H1 (cell line): ENCODE measurements around the gene KLF13. TPM values are rescaled to one million over a fixed set of nuclear protein-coding genes. Genes with fewer than 3 reads are reported as not detected.

ENCODE experiments used
- CTCF ChIA-PET: fragments of 300-600 bp; sonication (Branson Sonifier 250); formaldehyde crosslinking; loops from one replicate; lab custom pipeline; 2021; ENCODE audit not compliant: partially characterized antibody; lab: Charles Lee
- POLR2A ChIA-PET: fragments of 300-600 bp; sonication (Branson Sonifier 250); formaldehyde crosslinking; loops from one replicate; lab custom pipeline; 2021; ENCODE audit warnings: inconsistent platforms; ENCODE audit not compliant: partially characterized antibody; lab: Charles Lee
- DNase-seq, 2 experiments: peaks; one replicate each; pipeline versions ENCODE4 v3.0.0 to v3.0.0-alpha.2; 2010 to 2022; ENCODE audit warnings: low spot score in 2 of 2, low read depth in 1 of 2, mixed read lengths in 1 of 2
- FAIRE-seq: peaks from 2 replicates; lab custom pipeline; 2011; peaks lifted over from hg19 to GRCh38; lab: Jason Lieb, UNC
- H2AFZ ChIP-seq: 2 replicates; pipeline ENCODE4 v1.8.1; 2012; ENCODE audit warnings: low read length, inconsistent platforms
- H2AK5ac ChIP-seq: 2 replicates; pipeline ENCODE4 v1.6.1; 2013; ENCODE audit warnings: low read depth, low read length
- H2BK120ac ChIP-seq: replicated peaks from 2 replicates; pipeline ENCODE3; 2013; ENCODE audit warnings: low read depth, low read length, inconsistent platforms
- H2BK12ac ChIP-seq: 2 replicates; pipeline ENCODE4 v1.6.1; 2013; ENCODE audit warnings: low read depth, low read length
- H2BK15ac ChIP-seq: 2 replicates; pipeline ENCODE4 v1.6.1; 2013; ENCODE audit warnings: low read length
- H2BK20ac ChIP-seq: 2 replicates; pipeline ENCODE4 v1.6.1; 2013; ENCODE audit warnings: low read length
- H2BK5ac ChIP-seq: 2 replicates; pipeline ENCODE4 v1.6.1; 2013; ENCODE audit warnings: low read depth, low read length
- H3K14ac ChIP-seq: 2 replicates; pipeline ENCODE4 v1.6.1; 2013; ENCODE audit warnings: inconsistent platforms; ENCODE audit not compliant: insufficient read length
- H3K18ac ChIP-seq: 2 replicates; pipeline ENCODE4 v1.6.1; 2013; ENCODE audit warnings: low read length; ENCODE audit errors: extremely low read depth
- H3K23ac ChIP-seq: 2 replicates; pipeline ENCODE4 v1.6.1; 2013; ENCODE audit warnings: inconsistent platforms; ENCODE audit not compliant: insufficient read length
- H3K23me2 ChIP-seq: 2 replicates; pipeline ENCODE4 v1.6.1; 2013; ENCODE audit warnings: low read depth, low read length
- H3K27ac ChIP-seq: 2 replicates; pipeline ENCODE4 v1.6.1; 2011; ENCODE audit warnings: low read depth, low read length, inconsistent platforms
- H3K27me3 ChIP-seq, 4 experiments: replicated peaks in 1 of 4; 1 replicate in 1 of 4; 2 replicates in 3 of 4; pipeline versions ENCODE4 v1.6.1 to v1.8.1; 2011 to 2013; ENCODE audit warnings: low read length in 3 of 4, mild to moderate bottlenecking in 3 of 4, inconsistent platforms in 2 of 4, mixed read lengths in 2 of 4, moderate library complexity in 1 of 4; ENCODE audit not compliant: control insufficient read depth in 3 of 4, insufficient read depth in 3 of 4; ENCODE audit errors: extremely low read depth in 1 of 4
- H3K36me3 ChIP-seq, 4 experiments: 2 replicates each; pipeline versions ENCODE4 v1.6.1 to v1.8.1; 2011 to 2013; ENCODE audit warnings: mild to moderate bottlenecking in 4 of 4, low read length in 3 of 4, moderate library complexity in 2 of 4, control low read depth in 1 of 4, inconsistent platforms in 1 of 4; ENCODE audit not compliant: insufficient read depth in 4 of 4, control insufficient read depth in 2 of 4
- H3K4ac ChIP-seq: replicated peaks from 2 replicates; pipeline ENCODE3; 2013; ENCODE audit warnings: low read length, low read depth, mixed read lengths, inconsistent platforms; ENCODE audit not compliant: insufficient read length
- H3K4me1 ChIP-seq, 4 experiments: replicated peaks in 1 of 4; 1 replicate in 1 of 4; 2 replicates in 3 of 4; pipeline versions ENCODE4 v1.6.1 to v1.8.1; 2011 to 2013; ENCODE audit warnings: low read length in 3 of 4, inconsistent platforms in 2 of 4, mixed read lengths in 1 of 4; ENCODE audit not compliant: insufficient read depth in 4 of 4, control insufficient read depth in 3 of 4
- H3K4me2 ChIP-seq, 2 experiments: 2 replicates each; pipeline versions ENCODE4 v1.6.1 to v1.8.1; 2011 to 2013; ENCODE audit warnings: low read depth in 2 of 2, low read length in 2 of 2, control low read depth in 1 of 2, inconsistent platforms in 1 of 2, mild to moderate bottlenecking in 1 of 2; ENCODE audit not compliant: insufficient read depth in 1 of 2
- H3K4me3 ChIP-seq, 4 experiments: fragments of 200-600, 300-600 bp in 1 of 4; sonication (generic), shearing (Covaris generic), sonication (Bioruptor Twin) in 1 of 4; 2 replicates each; pipeline versions ENCODE4 v1.5.1 to v1.8.1; 2011 to 2016; ENCODE audit warnings: low read length in 4 of 4, low read depth in 3 of 4, control low read depth in 2 of 4, inconsistent platforms in 2 of 4, mild to moderate bottlenecking in 2 of 4, mixed read lengths in 1 of 4, moderate library complexity in 1 of 4; ENCODE audit not compliant: insufficient read depth in 2 of 4; ENCODE audit errors: extremely low read depth in 1 of 4
- H3K56ac ChIP-seq: replicated peaks from 2 replicates; pipeline ENCODE3; 2013; ENCODE audit warnings: low read depth, mild to moderate bottlenecking, mixed read lengths, low read length, inconsistent platforms; ENCODE audit not compliant: insufficient read length
- H3K79me1 ChIP-seq: 2 replicates; pipeline ENCODE4 v1.6.1; 2013; ENCODE audit warnings: low read depth, low read length, control low read depth
- H3K79me2 ChIP-seq, 2 experiments: 2 replicates each; pipeline versions ENCODE4 v1.6.1 to v1.8.1; 2012 to 2013; ENCODE audit warnings: low read length in 2 of 2, mild to moderate bottlenecking in 2 of 2, inconsistent platforms in 1 of 2; ENCODE audit not compliant: insufficient read depth in 2 of 2, control insufficient read depth in 1 of 2
- H3K9ac ChIP-seq, 4 experiments: replicated peaks in 1 of 4; 1 replicate in 1 of 4; 2 replicates in 3 of 4; pipeline versions ENCODE4 v1.6.1 to v1.8.1; 2011 to 2013; ENCODE audit warnings: low read depth in 3 of 4, low read length in 3 of 4, control low read depth in 2 of 4, mild to moderate bottlenecking in 2 of 4, moderate library complexity in 2 of 4, inconsistent platforms in 1 of 4; ENCODE audit errors: extremely low read depth in 1 of 4
- H3K9me3 ChIP-seq, 2 experiments: 2 replicates each; pipeline versions ENCODE4 v1.6.1 to v1.8.1; 2012 to 2013; ENCODE audit warnings: mild to moderate bottlenecking in 2 of 2, moderate library complexity in 2 of 2, control low read depth in 1 of 2, inconsistent platforms in 1 of 2, low read depth in 1 of 2, low read length in 1 of 2, mixed read lengths in 1 of 2; ENCODE audit not compliant: insufficient read depth in 2 of 2
- H4K20me1 ChIP-seq, 2 experiments: replicated peaks in 1 of 2; 2 replicates each; pipeline versions ENCODE3 to v1.8.1; 2011 to 2013; ENCODE audit warnings: inconsistent platforms in 2 of 2, low read length in 2 of 2, mild to moderate bottlenecking in 1 of 2; ENCODE audit not compliant: insufficient read depth in 2 of 2, control insufficient read depth in 1 of 2
- H4K5ac ChIP-seq: 2 replicates; pipeline ENCODE4 v1.6.1; 2013; ENCODE audit warnings: low read length, low read depth, mixed read lengths, inconsistent platforms; ENCODE audit not compliant: insufficient read length
- H4K8ac ChIP-seq: 2 replicates; pipeline ENCODE4 v1.8.0; 2013; ENCODE audit warnings: mild to moderate bottlenecking, moderate library complexity, low read length, inconsistent platforms; ENCODE audit not compliant: insufficient read depth; ENCODE audit errors: extremely low read depth
- H4K91ac ChIP-seq: replicated peaks from 2 replicates; pipeline ENCODE3; 2013; ENCODE audit warnings: low read length, mixed read lengths, inconsistent platforms; ENCODE audit not compliant: insufficient read length
- ATF3 ChIP-seq: IDR thresholded peaks from 2 replicates; pipeline ENCODE4 v1.6.1; 2011; ENCODE audit warnings: low read depth, mild to moderate bottlenecking, low read length; ENCODE audit not compliant: insufficient read depth
- CREB1 ChIP-seq: IDR thresholded peaks from 2 replicates; pipeline ENCODE4 v1.6.1; 2012; ENCODE audit warnings: inconsistent platforms
- CTCF ChIP-seq, 3 experiments: IDR thresholded peaks; 1 replicate in 2 of 3; 2 replicates in 1 of 3; pipeline versions ENCODE4 v1.5.1 to v1.6.1; 2011; ENCODE audit warnings: low read length in 3 of 3, mild to moderate bottlenecking in 3 of 3, inconsistent platforms in 2 of 3, low read depth in 1 of 3, moderate library complexity in 1 of 3; ENCODE audit not compliant: insufficient read depth in 1 of 3; ENCODE audit errors: control extremely low read depth in 1 of 3
- RBBP5 ChIP-seq: IDR thresholded peaks from 2 replicates; pipeline ENCODE4 v1.7.1; 2012; ENCODE audit warnings: low read depth, mild to moderate bottlenecking, inconsistent platforms, low read length, moderate library complexity, borderline replicate concordance
- RFX5 ChIP-seq: IDR thresholded peaks from 2 replicates; pipeline ENCODE4 v1.6.1; 2011; ENCODE audit warnings: low read depth, low read length, improper control_type of control experiment, borderline replicate concordance
- SIRT6 ChIP-seq: IDR thresholded peaks from one replicate; pipeline ENCODE4 v1.7.1; 2012; ENCODE audit warnings: low read length, inconsistent platforms
- SP1 ChIP-seq: IDR thresholded peaks from 2 replicates; pipeline ENCODE4 v1.6.1; 2011; ENCODE audit warnings: low read depth, low read length
- SP4 ChIP-seq: IDR thresholded peaks from 2 replicates; pipeline ENCODE4 v1.6.1; 2012; ENCODE audit warnings: low read length, inconsistent platforms
- TBP ChIP-seq: IDR thresholded peaks from 2 replicates; pipeline ENCODE4 v1.6.1; 2011; ENCODE audit warnings: low read depth, low read length, improper control_type of control experiment
- WGBS, 2 experiments: shearing (Covaris generic) in 1 of 2; methylation state at CpG; one replicate each; pipeline versions ENCODE4 v1.1.6 to v1.1.7; 2013 to 2015; ENCODE audit warnings: low lambda C conversion rate in 2 of 2, mixed read lengths in 2 of 2, inconsistent platforms in 1 of 2, low coverage in 1 of 2, missing lambda C conversion rate in 1 of 2; ENCODE audit not compliant: insufficient replicate concordance in 2 of 2, insufficient coverage in 1 of 2, insufficient read length in 1 of 2; ENCODE audit errors: extremely low coverage in 1 of 2, missing lambda C conversion rate in 1 of 2; 5-methylcytosine and 5-hydroxymethylcytosine counted together
- polyA plus RNA-seq, 7 experiments: library from polyadenylated mRNA; depleted of rRNA in 3 of 7; stranded (reverse) in 5 of 7; unstranded in 2 of 7; fragments of >200 nt in 5 of 7; fragments of 200-250 nt in 2 of 7; gene quantifications; 1 replicate in 5 of 7; 2 replicates in 1 of 7; 4 replicates in 1 of 7; pipeline versions ENCODE4 v1.2.1 to v1.2.3, GENCODE V29; 2011 to 2013; ENCODE audit warnings: missing spikeins in 2 of 7, mixed read lengths in 2 of 7
- total RNA-seq: library from RNA; stranded (reverse); fragmentation: NEBNext Ultra II Directional; extraction: Animal tissue kit (Norgen Biotek cat#: 25700); gene quantifications from 2 replicates; pipeline ENCODE4 v1.2.1, GENCODE V29; 2021

The KLF13 gene
- total and polyA plus RNA-seq, 2 of the 8 experiments (the other 6 are each of a cell fraction or from before 2014, with no cell fraction given): 18.3 to 33.4 TPM

- no peak overlapping the region; the same call in 1 of the 2 replicates for H2BK12ac ChIP-seq
- peaks cover 7% of the 10 kb centered on the region for H3K23me2 ChIP-seq
- DNase-seq (peak; percentile 87 to 93), FAIRE-seq (peak; percentile 55)
- H3K79me2 ChIP-seq: no peaks in the 10 kb centered on the region
- H3K4ac ChIP-seq: no peak overlapping the region
- H2AK5ac ChIP-seq: no peak overlapping the region
- no peak overlapping the region; a peak in 1 of 8 replicates for H3K4me3 ChIP-seq
- CTCF ChIA-PET: interaction anchor here (0.7 to 3.4 kb wide), 9 partner anchors 13 to 92 kb away, joined by 3 to 12 read pairs (median 3); no protein-coding TSS in a partner anchor
- H4K91ac ChIP-seq: peak overlapping the region; percentile 17
- POLR2A ChIA-PET: interaction anchor here (0.7 to 1.5 kb wide), 2 partner anchors 38 to 73 kb away, joined by 4 to 7 read pairs; no protein-coding TSS in a partner anchor
- H3K27me3 ChIP-seq: peaks cover 7 to 19% (median 17%) of the 10 kb centered on the region in 4 experiments; a peak in 6 of 7 replicates
- H3K79me1 ChIP-seq: no peaks in the 10 kb centered on the region
- peak overlapping the region; percentile 69; the same call in 1 of the 2 replicates for H2BK20ac ChIP-seq
- H3K9ac ChIP-seq: no peak overlapping the region
- no peaks in the 10 kb centered on the region for H4K20me1 ChIP-seq
- H2BK15ac ChIP-seq: peak overlapping the region; percentile 83; the same call in 1 of the 2 replicates
- H3K4me2 ChIP-seq: peak overlapping the region; percentile 18 to 44; a peak in 2 of 4 replicates
- H2BK120ac ChIP-seq: peak overlapping the region; percentile 55
- peaks cover 0 to 23% (median 13%) of the 10 kb centered on the region in 4 experiments; a peak in 6 of 7 replicates for H3K4me1 ChIP-seq
- no peak overlapping the region for H3K27ac ChIP-seq
- no peak overlapping the region for H3K23ac ChIP-seq
- no peak overlapping the region for H3K56ac ChIP-seq
- peak overlapping the region; percentile 62; the same call in 1 of the 2 replicates for H4K8ac ChIP-seq
- WGBS, 2 experiments: 13% methylated on average over 13 of the region's 27 CpGs; no CpG with 5 or more reads in 1 of the 2 experiments
- no peaks in the 10 kb centered on the region for H3K36me3 ChIP-seq
- H3K9me3 ChIP-seq: no peaks in the 10 kb centered on the region
- H2BK5ac ChIP-seq: peak overlapping the region; percentile 92; the same call in 1 of the 2 replicates
- no peak overlapping the region for H3K14ac ChIP-seq
- H3K18ac ChIP-seq: 0 out of 2 replicates have a peak overlapping the region, but pooled peaks have one; percentile 24
- peak overlapping the region; percentile 89; the same call in 1 of the 2 replicates for H2AFZ ChIP-seq
- peak overlapping the region; percentile 18 for H4K5ac ChIP-seq
- TF ChIP-seq RFX5 (no peak), SP1 (peak; percentile 90), CTCF (IDR thresholded peaks at IDR 0.05; ENCODE audit: control extremely low read depth in 1 of 3, insufficient read depth in 1 of 3, low read depth in 1 of 3, low read length in 3 of 3) (peak; percentile 14 to 35 (median 28); a peak in 3 of 4 replicates), RBBP5 (no peak), CREB1 (peak; percentile 76), SIRT6 (no peak), ATF3 (no peak), TBP (no peak), SP4 (no peak)
Measured at GRCh38 chr15:31396881-31397560, 70.4 kb downstream of the KLF13 start.
